Stimulated activated CD4-positive, alpha-beta T cell treated with anti-CD3 and anti-CD28 coated beads, Interleukin-1b, Interleukin-23, amount 100 ng/mL, for 1 hour (primary cell): Measurements from ENCODE around the gene CCDC182.

ENCODE experiments used
- DNase-seq, 2 donors: peaks; one replicate each; pipeline ENCODE4 v3.0.0-alpha.2; 2020; ENCODE audit warnings: low read depth in 2 of 2

CCDC182 gene

GRCh38 chr17:57727630-57728175, 17.4 kb downstream of the CCDC182 start:
- DNase-seq, result no peak

- DNase-seq, result no peak
Observed at GRCh38 chr17:57726838-57727237, 18.3 kb downstream of the CCDC182 start.

GRCh38 chr17:57726213-57726790, 18.8 kb downstream of the CCDC182 start:
- no peak for DNase-seq

- DNase-seq, result no peak
Observed at GRCh38 chr17:57724729-57725125, 20.4 kb downstream of the CCDC182 start.

GRCh38 chr17:57724026-57724728, 20.9 kb downstream of the CCDC182 start:
- DNase-seq, result no peak

- no peak for DNase-seq
Observed at GRCh38 chr17:57723427-57724025, 21.6 kb downstream of the CCDC182 start.

- no peak for DNase-seq
Observed at GRCh38 chr17:57722704-57723043, 22.4 kb downstream of the CCDC182 start.

- no peak for DNase-seq
Observed at GRCh38 chr17:57721967-57722703, 23.0 kb downstream of the CCDC182 start.

- DNase-seq, result no peak
Observed at GRCh38 chr17:57720386-57721035, 24.6 kb downstream of the CCDC182 start.

GRCh38 chr17:57718878-57719277, 26.2 kb downstream of the CCDC182 start:
- no peak for DNase-seq

- no peak for DNase-seq
Observed at GRCh38 chr17:57715981-57716380, 29.1 kb downstream of the CCDC182 start.

- no peak for DNase-seq
Observed at GRCh38 chr17:57714665-57715180, 30.4 kb downstream of the CCDC182 start.

- DNase-seq, result no peak
Observed at GRCh38 chr17:57713140-57713539, 32.0 kb downstream of the CCDC182 start.

GRCh38 chr17:57708410-57708809, 36.7 kb downstream of the CCDC182 start:
- no peak for DNase-seq

GRCh38 chr17:57707892-57708291, 37.2 kb downstream of the CCDC182 start:
- DNase-seq, result no peak

GRCh38 chr17:57706761-57707160, 38.3 kb downstream of the CCDC182 start:
- DNase-seq, result no peak

GRCh38 chr17:57705921-57706695, 39.0 kb downstream of the CCDC182 start:
- DNase-seq, result no peak

GRCh38 chr17:57704448-57704847, 40.7 kb downstream of the CCDC182 start:
- DNase-seq, result no peak

GRCh38 chr17:57703273-57703672, 41.8 kb downstream of the CCDC182 start:
- no peak for DNase-seq

- DNase-seq, result no peak
Observed at GRCh38 chr17:57701124-57701523, 44.0 kb downstream of the CCDC182 start.

- no peak for DNase-seq
Observed at GRCh38 chr17:57699751-57700219, 45.3 kb downstream of the CCDC182 start.
